Gastrocnemius medialis (tissue), 4 donors: Measurements from ENCODE around the gene VWA8.

Experiments
- CTCF ChIP-seq, 5 experiments: fragments of 450-650 bp in 3 of 5; fragments of 200-600 bp in 2 of 5; sonication (generic) in 2 of 5; IDR thresholded peaks in 4 of 5; conservative IDR thresholded peaks in 1 of 5; 1 replicate in 4 of 5; 2 replicates in 1 of 5; pipeline ENCODE4 v1.5.1; 2016 to 2019; ENCODE audit warnings: antibody characterized with exemption in 5 of 5, mild to moderate bottlenecking in 3 of 5, moderate library complexity in 3 of 5
- POLR2A ChIP-seq, 2 donors: fragments of 450-650 bp; IDR thresholded peaks; one replicate each; pipeline ENCODE4 v1.6.1; 2017; ENCODE audit warnings: antibody characterized with exemption in 2 of 2, mild to moderate bottlenecking in 2 of 2, moderate library complexity in 2 of 2

GRCh38 chr13:41813426-41813825 is 147.5 kb downstream of the VWA8 start:
- no peak for TF ChIP-seq POLR2A (IDR thresholded peaks at IDR 0.05)
- no peak for TF ChIP-seq CTCF (IDR thresholded peaks at IDR 0.05 in 4 of 5, conservative IDR thresholded peaks at IDR 0.05 in 1 of 5)
